Adrenal gland (tissue), 5 donors: ENCODE data around the gene SELP.

Experiments
- POLR2A ChIP-seq, 2 donors: fragments of 450-650 bp; IDR thresholded peaks; one replicate each; pipeline ENCODE4 v1.6.1; 2017; ENCODE audit warnings: antibody characterized with exemption in 2 of 2, mild to moderate bottlenecking in 2 of 2, moderate library complexity in 1 of 2
- TF ChIP-seq, protein P1 (sequence below), 6 experiments: fragments of 450-650 bp in 4 of 6; fragments of 200-600 bp in 2 of 6; sonication (generic) in 1 of 6; IDR thresholded peaks; 1 replicate in 5 of 6; 2 replicates in 1 of 6; pipeline versions ENCODE4 v1.5.1 to v1.8.0; 2016 to 2021; ENCODE audit warnings: antibody characterized with exemption in 6 of 6, mild to moderate bottlenecking in 2 of 6, moderate library complexity in 1 of 6
- donor health status: DM: no; HTN: no; CAD: no.

DNA sequence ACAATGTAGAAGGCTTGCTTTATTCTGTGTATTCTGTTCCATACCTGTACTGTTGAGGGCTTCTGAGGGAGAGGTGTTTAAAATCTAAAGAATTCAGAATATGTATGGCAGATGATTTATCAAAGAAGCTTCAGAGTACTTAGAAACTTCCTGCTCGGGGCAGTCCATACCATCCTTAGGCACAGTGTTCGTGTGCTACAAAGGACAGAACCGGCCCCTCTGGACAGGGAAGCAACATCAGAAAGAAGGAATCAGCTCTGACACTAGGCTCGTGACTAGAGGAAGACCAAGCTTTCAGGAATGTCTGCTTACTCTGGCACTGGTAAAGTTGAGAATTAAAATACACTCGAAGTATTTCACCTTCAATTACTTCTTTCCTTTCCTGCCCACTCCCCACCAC lies 14.1 kb downstream of the SELP start:
- TF ChIP-seq, protein P1, sequence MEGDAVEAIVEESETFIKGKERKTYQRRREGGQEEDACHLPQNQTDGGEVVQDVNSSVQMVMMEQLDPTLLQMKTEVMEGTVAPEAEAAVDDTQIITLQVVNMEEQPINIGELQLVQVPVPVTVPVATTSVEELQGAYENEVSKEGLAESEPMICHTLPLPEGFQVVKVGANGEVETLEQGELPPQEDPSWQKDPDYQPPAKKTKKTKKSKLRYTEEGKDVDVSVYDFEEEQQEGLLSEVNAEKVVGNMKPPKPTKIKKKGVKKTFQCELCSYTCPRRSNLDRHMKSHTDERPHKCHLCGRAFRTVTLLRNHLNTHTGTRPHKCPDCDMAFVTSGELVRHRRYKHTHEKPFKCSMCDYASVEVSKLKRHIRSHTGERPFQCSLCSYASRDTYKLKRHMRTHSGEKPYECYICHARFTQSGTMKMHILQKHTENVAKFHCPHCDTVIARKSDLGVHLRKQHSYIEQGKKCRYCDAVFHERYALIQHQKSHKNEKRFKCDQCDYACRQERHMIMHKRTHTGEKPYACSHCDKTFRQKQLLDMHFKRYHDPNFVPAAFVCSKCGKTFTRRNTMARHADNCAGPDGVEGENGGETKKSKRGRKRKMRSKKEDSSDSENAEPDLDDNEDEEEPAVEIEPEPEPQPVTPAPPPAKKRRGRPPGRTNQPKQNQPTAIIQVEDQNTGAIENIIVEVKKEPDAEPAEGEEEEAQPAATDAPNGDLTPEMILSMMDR (IDR thresholded peaks at IDR 0.05): no peak
- no peak for TF ChIP-seq POLR2A (IDR thresholded peaks at IDR 0.05)
